ENCODE measurements around the gene RARS2. TPM values are rescaled to one million over a fixed set of nuclear protein-coding genes. Genes with fewer than 3 reads are reported as not detected.
"Not testable (repeated sequence)": the region's sequence is repeated elsewhere in the genome, so short reads cannot be mapped to it uniquely, and the experiment has no call there.

The RARS2 gene
- polyA plus RNA-seq (ENCODE audit: insufficient read length in 4 of 4): 10 to 100 TPM; 52.3 to 63.9 (median 61.5) TPM

- peak; percentile 88 to 90 (median 89) for DNase-seq (ENCODE audit: low read depth in 4 of 4, low spot score in 3 of 4)
Measured at GRCh38 chr6:87589693-87590416, at the start of gene RARS2, which contains the start of gene ORC3. TSS of gene RARS2 (minus strand) at chr6:87589987. CDS start at chr6:87589957, 30 bp downstream. TSS of gene ORC3 (plus strand) at chr6:87590135. CDS start at chr6:87590169, 34 bp downstream.

DNA sequence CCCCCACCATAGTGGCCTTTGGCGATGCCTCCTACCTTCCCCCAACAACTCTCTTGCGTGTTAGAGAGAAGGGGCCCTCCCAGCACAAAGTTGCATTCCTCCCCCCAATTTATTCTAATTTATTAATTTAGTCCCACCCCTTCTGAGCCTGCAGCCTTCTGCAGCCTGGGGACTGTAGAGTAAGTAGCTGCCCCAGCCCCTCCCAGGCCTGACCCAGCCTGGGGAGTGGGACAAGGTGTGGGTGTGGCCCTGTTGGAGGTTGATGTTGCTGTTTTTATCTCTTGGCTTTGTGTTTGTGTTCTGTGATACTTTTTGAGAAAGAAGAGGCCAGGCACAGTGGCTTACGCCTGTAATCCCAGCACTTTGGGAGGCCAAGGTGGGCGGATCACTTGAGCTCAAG, 49.6 kb upstream of the RARS2 start:
- no peak for DNase-seq (ENCODE audit: low read depth in 4 of 4, low spot score in 3 of 4)

- no peak for DNase-seq (ENCODE audit: low read depth in 4 of 4, low spot score in 3 of 4)
Measured at GRCh38 chr6:87637106-87637505, 47.3 kb upstream of the RARS2 start.

GRCh38 chr6:87636315-87636714, 46.5 kb upstream of the RARS2 start:
- no peak for DNase-seq (ENCODE audit: low read depth in 4 of 4, low spot score in 3 of 4)

DNA sequence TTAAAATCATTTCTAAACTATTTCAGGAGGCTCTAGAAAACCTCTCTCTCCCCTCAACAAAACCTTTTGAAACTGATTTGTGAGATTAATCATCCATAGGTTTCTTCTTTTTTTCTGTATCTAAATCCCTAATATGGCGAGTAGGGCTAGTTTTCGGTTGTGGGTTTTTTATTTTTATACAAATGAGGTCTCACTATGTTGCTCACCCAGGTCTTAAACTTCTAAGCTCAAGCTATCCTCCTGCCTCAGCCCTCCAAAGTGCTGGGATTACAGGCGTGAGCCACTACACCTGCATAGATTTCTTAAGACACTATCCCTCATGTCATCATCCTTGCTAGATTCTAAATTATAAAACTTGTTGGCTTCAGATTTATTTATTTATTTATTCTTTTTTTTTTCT, 44.1 kb upstream of the RARS2 start:
- no peak for DNase-seq (ENCODE audit: low read depth in 4 of 4, low spot score in 3 of 4)

DNA sequence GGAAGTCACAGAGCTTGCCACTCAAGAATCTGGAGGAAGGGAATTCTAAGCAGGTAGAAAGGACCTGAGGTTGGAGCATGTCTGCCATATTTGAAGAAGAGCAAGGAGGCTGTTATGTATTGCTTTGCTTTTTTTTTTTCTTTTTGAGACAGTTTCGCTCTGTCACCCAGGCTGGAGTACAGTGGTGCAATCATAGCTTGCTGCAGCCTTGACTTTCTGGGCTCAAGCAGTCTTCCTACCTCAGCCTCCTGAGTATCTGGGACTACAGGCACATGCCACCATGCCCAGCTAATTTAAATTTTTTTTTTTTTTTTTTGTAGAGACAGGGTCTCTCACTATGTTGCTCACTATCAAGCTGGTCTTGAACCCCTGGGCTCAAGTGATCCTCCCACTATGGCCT, 41.0 kb upstream of the RARS2 start:
- no peak for DNase-seq (ENCODE audit: low read depth in 4 of 4, low spot score in 3 of 4)

DNA sequence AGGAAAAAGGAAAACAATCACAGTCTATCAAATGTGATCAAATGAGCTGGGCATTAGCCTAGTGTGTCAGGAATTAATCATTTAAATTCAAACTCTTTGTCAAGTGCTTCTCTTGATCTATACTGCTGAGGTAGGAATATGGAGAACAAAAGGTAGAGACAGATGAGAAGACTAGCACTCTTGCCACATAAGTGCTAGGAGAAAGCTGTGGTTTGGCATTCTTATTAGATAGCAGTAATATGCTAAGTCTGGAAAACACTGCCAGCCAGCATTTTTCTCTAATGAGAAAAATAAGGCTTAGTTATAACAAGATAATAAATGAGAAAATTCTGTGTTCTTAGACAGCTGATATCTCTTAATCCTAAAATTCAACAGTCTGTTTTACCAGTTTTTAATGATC, 39.1 kb upstream of the RARS2 start:
- DNase-seq (ENCODE audit: low read depth in 4 of 4, low spot score in 3 of 4): no peak

DNA sequence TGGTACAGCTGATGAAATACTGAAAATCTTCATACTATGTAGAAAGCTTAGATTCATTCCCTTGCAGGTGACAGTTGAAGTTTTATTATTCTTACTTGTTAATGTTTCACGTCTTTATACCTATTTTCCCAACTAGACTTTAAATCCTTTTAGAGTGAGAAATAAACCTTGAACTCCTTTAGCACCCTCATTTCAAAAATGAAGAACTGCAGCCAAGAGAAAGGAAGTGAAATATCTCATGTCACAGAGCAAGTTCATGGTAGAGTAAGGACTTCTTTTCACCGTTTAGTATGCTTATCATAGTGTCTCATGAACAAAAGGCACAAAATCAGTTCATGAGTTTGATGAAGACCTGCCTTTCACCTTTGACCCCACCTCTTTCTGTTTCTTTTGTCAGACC, 38.6 kb upstream of the RARS2 start:
- DNase-seq (ENCODE audit: low read depth in 4 of 4, low spot score in 3 of 4): no peak

DNA sequence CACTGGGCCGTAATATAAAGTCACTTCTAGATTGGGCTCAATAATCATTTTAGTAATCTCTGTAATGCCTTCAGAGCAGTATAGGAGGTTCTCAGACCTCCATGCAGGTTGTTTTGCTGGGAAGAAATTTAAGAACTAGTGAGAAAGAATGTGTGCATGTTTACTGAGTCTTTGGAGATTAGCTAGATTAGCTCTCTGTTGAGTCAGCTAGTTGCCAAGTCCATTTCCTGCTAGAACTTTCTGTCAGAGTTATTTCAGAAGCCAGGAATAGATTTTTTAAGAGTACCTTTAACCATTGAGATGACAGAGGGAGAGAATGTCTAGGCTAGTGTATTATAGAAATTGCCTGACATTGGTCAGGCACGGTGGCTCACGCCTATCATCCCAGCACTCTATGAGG, 33.5 kb upstream of the RARS2 start:
- no peak for DNase-seq (ENCODE audit: low read depth in 4 of 4, low spot score in 3 of 4)

GRCh38 chr6:87618531-87618930, 28.7 kb upstream of the RARS2 start:
- DNase-seq (ENCODE audit: low read depth in 4 of 4, low spot score in 3 of 4): no peak

DNA sequence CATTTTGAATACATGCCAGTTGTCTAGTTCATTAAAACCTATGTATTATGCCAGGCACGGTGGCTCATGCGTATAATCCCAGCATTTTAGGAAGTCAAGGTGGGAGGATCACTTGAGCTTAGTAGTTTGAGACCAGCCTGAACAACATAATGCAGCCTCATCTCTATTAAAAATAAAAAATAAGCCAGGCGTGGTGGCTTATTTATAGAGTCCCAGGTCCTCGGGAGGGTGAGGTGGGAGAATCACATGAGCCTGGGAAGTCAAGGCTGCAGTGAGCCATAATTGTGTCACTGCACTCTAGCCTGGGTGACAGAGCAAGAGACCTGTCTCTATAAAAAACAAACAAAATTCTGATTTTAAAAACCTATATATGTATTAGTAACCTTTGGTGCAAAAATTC, 27.6 kb upstream of the RARS2 start:
- DNase-seq (ENCODE audit: low read depth in 4 of 4, low spot score in 3 of 4): no peak

GRCh38 chr6:87613018-87613417, 23.2 kb upstream of the RARS2 start:
- DNase-seq (ENCODE audit: low read depth in 4 of 4, low spot score in 3 of 4): not testable (repeated sequence)

GRCh38 chr6:87608802-87609201, 19.0 kb upstream of the RARS2 start:
- DNase-seq (ENCODE audit: low read depth in 4 of 4, low spot score in 3 of 4): no peak

DNA sequence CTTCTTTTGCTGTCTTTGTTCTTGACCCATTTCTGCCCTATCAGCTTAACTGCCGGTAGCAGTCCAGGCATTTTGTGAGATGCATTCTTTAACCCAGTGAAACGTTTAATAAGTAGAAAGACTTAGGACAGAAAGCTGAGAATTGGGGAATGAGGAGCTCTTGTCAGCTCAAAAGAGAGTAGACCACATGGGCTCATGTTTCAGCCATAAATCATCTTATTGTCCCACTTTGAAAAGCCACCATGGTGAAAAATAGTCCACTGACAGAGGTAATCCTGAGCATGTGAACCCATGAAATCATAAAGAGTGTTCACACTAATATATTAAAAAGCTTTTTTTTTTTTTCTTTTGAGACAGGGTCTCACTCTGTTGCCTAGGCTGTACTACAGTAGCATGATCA, 16.4 kb upstream of the RARS2 start:
- no peak for DNase-seq (ENCODE audit: low read depth in 4 of 4, low spot score in 3 of 4)

GRCh38 chr6:87600576-87600975, 10.8 kb upstream of the RARS2 start:
- DNase-seq (ENCODE audit: low read depth in 4 of 4, low spot score in 3 of 4): no peak

DNA sequence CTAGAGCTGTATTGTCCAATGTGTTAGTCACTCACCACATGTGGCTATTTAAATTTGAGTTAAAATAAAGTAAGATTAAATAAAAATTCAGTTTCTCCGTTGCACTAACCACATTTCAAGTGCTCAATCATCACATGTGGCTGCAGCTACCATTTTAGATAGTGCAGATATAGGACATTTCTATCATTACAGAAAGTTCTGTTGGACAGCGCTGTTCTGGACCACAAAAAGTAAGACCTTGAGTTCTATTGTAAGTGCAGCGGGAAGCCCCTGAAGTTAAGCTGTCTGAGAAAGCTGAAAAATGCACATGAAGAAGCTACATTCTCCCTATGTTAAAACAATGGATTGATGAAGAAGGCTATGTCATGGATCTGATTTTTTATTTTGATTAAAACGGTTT, 1.2 kb upstream of the RARS2 start:
- DNase-seq (ENCODE audit: low read depth in 4 of 4, low spot score in 3 of 4): no peak

DNA sequence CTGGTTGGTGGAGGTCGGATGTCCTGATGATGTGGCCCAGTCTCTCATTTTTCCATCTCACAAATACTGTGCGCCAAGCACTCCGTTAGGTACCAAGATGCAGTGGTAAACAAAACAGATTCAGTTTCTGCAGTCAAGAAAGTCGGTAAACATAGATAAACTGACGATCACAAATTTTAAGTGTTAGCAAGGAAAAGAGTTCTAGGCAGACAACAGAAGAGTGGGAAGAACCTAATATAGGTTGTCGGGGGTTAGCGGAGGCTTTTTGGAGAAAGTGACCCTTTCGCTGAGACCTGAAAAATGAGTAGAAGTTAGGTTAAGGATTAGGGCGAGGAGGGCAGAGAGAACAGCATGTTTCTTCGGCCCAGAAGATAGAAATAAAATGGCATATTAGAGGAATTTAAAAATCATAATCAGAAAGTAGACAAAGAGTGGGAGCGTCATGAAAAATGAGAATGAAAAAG, 662 bp upstream of the RARS2 start:
- peak in 1 of 4 donors; percentile 8 for DNase-seq (ENCODE audit: low read depth in 4 of 4, low spot score in 3 of 4)

DNA sequence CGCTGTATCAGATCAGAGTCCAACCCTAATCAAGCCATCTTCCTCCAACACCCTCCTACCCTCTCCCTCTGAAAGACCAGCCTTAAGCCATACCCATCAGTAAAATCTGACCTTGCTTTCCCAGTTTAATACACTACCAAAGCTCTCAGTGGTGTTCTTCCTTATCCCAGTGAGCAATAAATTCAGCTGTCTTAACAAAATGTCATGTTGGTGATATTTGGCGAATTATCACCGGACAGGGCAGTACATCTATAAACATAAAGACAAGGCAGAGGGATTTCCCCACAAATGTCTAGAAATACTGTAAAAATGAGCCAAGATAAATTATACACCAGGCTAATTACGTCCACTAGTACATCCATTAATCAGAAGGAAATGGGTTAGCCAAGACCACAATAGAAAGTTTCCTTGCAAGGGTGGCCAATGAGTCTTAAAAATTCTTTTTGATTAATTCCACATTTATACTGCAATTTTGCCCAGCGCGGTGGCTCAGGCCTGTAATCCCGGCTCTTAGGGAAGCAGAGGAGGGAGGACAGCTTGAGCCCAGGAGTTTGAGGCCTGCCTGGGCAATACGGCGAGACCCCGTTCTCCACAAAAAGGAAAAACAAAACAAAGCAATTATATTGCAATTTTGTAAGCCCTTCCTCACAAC, 905 bp downstream of the RARS2 start:
- no peak for DNase-seq (ENCODE audit: low read depth in 4 of 4, low spot score in 3 of 4)

GRCh38 chr6:87586371-87587077, 3.3 kb downstream of the RARS2 start:
- DNase-seq (ENCODE audit: low read depth in 4 of 4, low spot score in 3 of 4): no peak

- no peak for DNase-seq (ENCODE audit: low read depth in 4 of 4, low spot score in 3 of 4)
Measured at GRCh38 chr6:87583822-87584221, 6.0 kb downstream of the RARS2 start.

DNA sequence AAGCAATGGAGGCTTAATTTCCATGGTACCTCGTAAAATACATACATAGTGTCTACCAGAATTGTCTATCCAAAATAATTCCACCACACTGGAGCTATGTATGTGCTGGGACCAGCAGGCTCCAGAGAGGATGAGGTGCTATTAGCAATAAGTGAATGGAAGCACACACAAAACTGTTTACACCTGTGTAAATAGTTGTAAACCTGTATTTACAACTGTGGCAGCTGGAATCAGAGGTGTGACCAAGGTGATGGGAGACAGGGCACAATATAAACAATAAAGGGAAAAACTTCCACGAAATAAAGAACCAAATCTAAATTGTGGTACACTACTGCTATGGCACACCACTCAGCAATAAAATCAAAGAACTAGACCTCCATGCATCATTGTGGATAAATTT, 14.4 kb downstream of the RARS2 start:
- DNase-seq (ENCODE audit: low read depth in 4 of 4, low spot score in 3 of 4): no peak
